T-helper 1 cell (primary cell): ENCODE data around the gene NOP9.

Experiments used
- DNase-seq, 5 donors: peaks; one replicate each; pipeline ENCODE4 v3.0.0-alpha.2; 2012 to 2020

Gene NOP9

GRCh38 chr14:24263848-24264247, 35.8 kb upstream of the NOP9 start:
- DNase-seq = no peak

GRCh38 chr14:24264298-24264697, 35.4 kb upstream of the NOP9 start:
- DNase-seq = no peak

- no peak for DNase-seq
Measured at GRCh38 chr14:24266344-24267244, 33.1 kb upstream of the NOP9 start.

- no peak for DNase-seq
Measured at GRCh38 chr14:24267516-24267915, 32.1 kb upstream of the NOP9 start.

- no peak for DNase-seq
Measured at GRCh38 chr14:24268225-24268624, 31.4 kb upstream of the NOP9 start.

- no peak for DNase-seq
Measured at GRCh38 chr14:24269368-24269767, 30.3 kb upstream of the NOP9 start.

- DNase-seq = no peak
Measured at GRCh38 chr14:24269910-24270536, 29.6 kb upstream of the NOP9 start.

- no peak for DNase-seq
Measured at GRCh38 chr14:24270537-24271133, 29.0 kb upstream of the NOP9 start.

- peak; percentile 85 to 95 (median 89) for DNase-seq
Measured at GRCh38 chr14:24271134-24271833, 28.4 kb upstream of the NOP9 start, which contains the start of gene RABGGTA. TSS of gene RABGGTA (minus strand) at chr14:24271597. CDS start at chr14:24271115, 482 bp downstream.

GRCh38 chr14:24271834-24272263, 27.8 kb upstream of the NOP9 start:
- no peak for DNase-seq

- DNase-seq = no peak
Measured at GRCh38 chr14:24272467-24272866, 27.2 kb upstream of the NOP9 start.

- DNase-seq = peak in 1 of 5 donors; percentile 12
Measured at GRCh38 chr14:24273422-24273998, 26.1 kb upstream of the NOP9 start.

- peak in 3 of 5 donors; percentile 14 to 84 (median 42) for DNase-seq
Measured at GRCh38 chr14:24274101-24274543, 25.5 kb upstream of the NOP9 start.

- DNase-seq = no peak
Measured at GRCh38 chr14:24277071-24277470, 22.6 kb upstream of the NOP9 start.

- DNase-seq = no peak
Measured at GRCh38 chr14:24277606-24278321, 21.9 kb upstream of the NOP9 start.

- no peak for DNase-seq
Measured at GRCh38 chr14:24278424-24278823, 21.2 kb upstream of the NOP9 start.

- peak in 4 of 5 donors; percentile 30 to 48 (median 37) for DNase-seq
Measured at GRCh38 chr14:24279301-24280186, 20.1 kb upstream of the NOP9 start.

- no peak for DNase-seq
Measured at GRCh38 chr14:24280797-24281460, 18.7 kb upstream of the NOP9 start.

GRCh38 chr14:24281636-24282035, 18.0 kb upstream of the NOP9 start:
- no peak for DNase-seq

- DNase-seq = no peak
Measured at GRCh38 chr14:24282736-24283135, 16.9 kb upstream of the NOP9 start.
